Measurements from ENCODE around the gene SLC12A3.

Gene SLC12A3

GRCh38 chr16:56824804-56825203 is 40.2 kb upstream of the SLC12A3 start:
- in situ Hi-C loops (cut with MboI; ENCODE audit: low pct_unique_long_range_greater_than_20kb, low sequenced_read_pairs, unreplicated experiment): no loop called here
- TF ChIP-seq CTCF (IDR thresholded peaks at IDR 0.05; ENCODE audit: extremely low read depth, insufficient read depth, missing control alignments): no peak
- DNase-seq (ENCODE audit: low spot score): no peak

GRCh38 chr16:56825826-56826225 is 39.2 kb upstream of the SLC12A3 start:
- in situ Hi-C loops (cut with MboI; ENCODE audit: low pct_unique_long_range_greater_than_20kb, low sequenced_read_pairs, unreplicated experiment): no loop called here
- TF ChIP-seq CTCF (IDR thresholded peaks at IDR 0.05; ENCODE audit: extremely low read depth, insufficient read depth, missing control alignments): no peak

GRCh38 chr16:56828647-56829046 is 36.4 kb upstream of the SLC12A3 start:
- TF ChIP-seq CTCF (IDR thresholded peaks at IDR 0.05; ENCODE audit: extremely low read depth, insufficient read depth, missing control alignments): no peak
- DNase-seq (ENCODE audit: low spot score): no peak
- in situ Hi-C loops (cut with MboI; ENCODE audit: low pct_unique_long_range_greater_than_20kb, low sequenced_read_pairs, unreplicated experiment): no loop called here

More at GRCh38 chr16:56825826-56826225, 39.2 kb upstream of the SLC12A3 start:
- DNase-seq (ENCODE audit: low spot score): no peak

GRCh38 chr16:56830669-56831068 is 34.3 kb upstream of the SLC12A3 start:
- in situ Hi-C loops (cut with MboI; ENCODE audit: low pct_unique_long_range_greater_than_20kb, low sequenced_read_pairs, unreplicated experiment): no loop called here
- DNase-seq (ENCODE audit: low spot score): no peak
- TF ChIP-seq CTCF (IDR thresholded peaks at IDR 0.05; ENCODE audit: extremely low read depth, insufficient read depth, missing control alignments): no peak

GRCh38 chr16:56832768-56833167 is 32.2 kb upstream of the SLC12A3 start:
- in situ Hi-C loops (cut with MboI; ENCODE audit: low pct_unique_long_range_greater_than_20kb, low sequenced_read_pairs, unreplicated experiment): no loop called here
- DNase-seq (ENCODE audit: low spot score): no peak
- TF ChIP-seq CTCF (IDR thresholded peaks at IDR 0.05; ENCODE audit: extremely low read depth, insufficient read depth, missing control alignments): no peak

GRCh38 chr16:56833243-56833970 is 31.6 kb upstream of the SLC12A3 start:
- in situ Hi-C loops (cut with MboI; ENCODE audit: low pct_unique_long_range_greater_than_20kb, low sequenced_read_pairs, unreplicated experiment): no loop called here
- no peak for TF ChIP-seq CTCF (IDR thresholded peaks at IDR 0.05; ENCODE audit: extremely low read depth, insufficient read depth, missing control alignments)
- no peak for DNase-seq (ENCODE audit: low spot score)

All from GM13977 (cell line).